ENCODE measurements around the gene RABAC1. TPM values are rescaled to one million over a fixed set of nuclear protein-coding genes. Genes with fewer than 3 reads are reported as not detected.

Gene RABAC1
- total RNA-seq, 1 donor = 117 TPM

DNA sequence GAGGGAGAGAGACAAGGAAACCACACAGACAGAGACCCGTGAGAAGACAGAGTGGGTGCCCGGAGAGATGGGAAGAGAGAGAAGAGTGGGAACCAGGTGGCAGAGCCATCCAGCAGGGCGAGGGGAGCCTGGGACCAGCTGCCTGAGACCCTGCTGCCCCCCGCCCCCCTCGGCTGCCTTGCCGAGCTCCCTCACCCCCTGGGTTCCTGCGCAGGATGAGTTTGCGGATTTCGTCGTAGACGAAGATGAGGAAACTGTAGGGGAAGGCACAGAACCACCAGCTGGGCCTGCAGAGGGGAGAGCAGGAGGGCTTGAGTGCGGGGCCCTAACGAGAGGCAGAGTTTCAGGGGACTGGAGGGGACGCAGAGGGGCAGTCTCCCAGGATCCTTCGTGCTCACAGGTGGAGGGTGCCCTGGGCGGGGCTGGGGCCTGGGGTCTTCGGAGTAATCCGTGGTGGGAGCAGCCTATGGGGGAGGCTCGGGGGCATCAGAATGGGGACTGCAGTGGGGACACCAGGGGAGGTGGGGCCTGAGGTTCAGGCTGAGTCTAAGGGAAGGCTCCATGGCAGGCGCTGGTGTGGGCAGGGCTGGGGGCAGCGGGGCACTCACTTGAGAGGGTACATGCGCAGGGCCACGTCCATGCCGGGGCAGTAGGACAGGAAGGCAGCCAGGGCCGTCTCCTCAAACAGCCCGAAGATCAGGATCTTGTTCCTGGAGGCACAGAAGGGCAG, 8.1 kb upstream of the RABAC1 start:
- Histone ChIP-seq H3K4me1 (ENCODE audit: insufficient read depth, low read length) (no peaks in the 10 kb centered on the region), H3K36me3 (ENCODE audit: insufficient read depth, low read length) (no peaks in the 10 kb centered on the region), H3K4me3 (ENCODE audit: insufficient read depth, low read length) (no peak overlapping the region), H3K9me3 (ENCODE audit: low read depth, low read length) (no peaks in the 10 kb centered on the region), H3K79me2 (ENCODE audit: insufficient read depth, low read length) (no peaks in the 10 kb centered on the region), H3K27ac (ENCODE audit: low read depth, low read length) (no peak overlapping the region), H3K4me2 (ENCODE audit: insufficient read depth, low read length) (no peak overlapping the region), H4K20me1 (ENCODE audit: insufficient read depth, low read length) (no peaks in the 10 kb centered on the region), H3K27me3 (ENCODE audit: insufficient read depth, low read length) (peaks cover 6% of the 10 kb centered on the region), H2AFZ (ENCODE audit: low read length) (no peak overlapping the region)
- DNase-seq (ENCODE audit: insufficient read length, low spot score, missing footprints) = peak; percentile 48
- TF ChIP-seq, protein P1, sequence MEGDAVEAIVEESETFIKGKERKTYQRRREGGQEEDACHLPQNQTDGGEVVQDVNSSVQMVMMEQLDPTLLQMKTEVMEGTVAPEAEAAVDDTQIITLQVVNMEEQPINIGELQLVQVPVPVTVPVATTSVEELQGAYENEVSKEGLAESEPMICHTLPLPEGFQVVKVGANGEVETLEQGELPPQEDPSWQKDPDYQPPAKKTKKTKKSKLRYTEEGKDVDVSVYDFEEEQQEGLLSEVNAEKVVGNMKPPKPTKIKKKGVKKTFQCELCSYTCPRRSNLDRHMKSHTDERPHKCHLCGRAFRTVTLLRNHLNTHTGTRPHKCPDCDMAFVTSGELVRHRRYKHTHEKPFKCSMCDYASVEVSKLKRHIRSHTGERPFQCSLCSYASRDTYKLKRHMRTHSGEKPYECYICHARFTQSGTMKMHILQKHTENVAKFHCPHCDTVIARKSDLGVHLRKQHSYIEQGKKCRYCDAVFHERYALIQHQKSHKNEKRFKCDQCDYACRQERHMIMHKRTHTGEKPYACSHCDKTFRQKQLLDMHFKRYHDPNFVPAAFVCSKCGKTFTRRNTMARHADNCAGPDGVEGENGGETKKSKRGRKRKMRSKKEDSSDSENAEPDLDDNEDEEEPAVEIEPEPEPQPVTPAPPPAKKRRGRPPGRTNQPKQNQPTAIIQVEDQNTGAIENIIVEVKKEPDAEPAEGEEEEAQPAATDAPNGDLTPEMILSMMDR (IDR thresholded peaks at IDR 0.05; ENCODE audit: extremely low read depth, low read depth, low read length) = no peak

DNA sequence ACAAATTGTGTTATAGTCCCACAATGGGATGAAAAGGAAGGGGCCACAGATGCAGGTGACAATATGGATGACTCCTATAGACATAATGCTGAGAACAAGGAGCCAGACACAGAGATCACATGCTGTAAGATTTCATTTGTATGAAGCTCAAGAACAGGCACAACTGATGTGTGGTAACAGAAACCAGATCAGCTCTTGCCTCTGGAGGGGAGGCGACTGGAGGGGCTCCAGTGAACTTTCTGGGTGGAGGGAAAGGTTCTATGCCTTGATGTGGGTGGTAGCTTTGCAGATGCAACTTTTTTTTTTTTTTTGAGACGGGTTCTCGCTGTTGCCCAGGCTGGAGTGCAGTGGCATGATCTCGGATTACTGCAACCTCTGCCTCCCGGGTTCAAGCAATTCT, 6.0 kb upstream of the RABAC1 start:
- no peak overlapping the region for H3K27ac ChIP-seq (ENCODE audit: low read depth, low read length)
- H3K79me2 ChIP-seq (ENCODE audit: insufficient read depth, low read length) = no peaks in the 10 kb centered on the region
- H3K9me3 ChIP-seq (ENCODE audit: low read depth, low read length) = no peaks in the 10 kb centered on the region
- TF ChIP-seq, protein P1 (IDR thresholded peaks at IDR 0.05; ENCODE audit: extremely low read depth, low read depth, low read length) = no peak
- no peak overlapping the region for H3K4me3 ChIP-seq (ENCODE audit: insufficient read depth, low read length)
- no peaks in the 10 kb centered on the region for H3K36me3 ChIP-seq (ENCODE audit: insufficient read depth, low read length)
- H4K20me1 ChIP-seq (ENCODE audit: insufficient read depth, low read length) = no peaks in the 10 kb centered on the region
- no peak for DNase-seq (ENCODE audit: insufficient read length, low spot score, missing footprints)
- H3K4me2 ChIP-seq (ENCODE audit: insufficient read depth, low read length) = no peak overlapping the region
- H2AFZ ChIP-seq (ENCODE audit: low read length) = no peak overlapping the region
- H3K4me1 ChIP-seq (ENCODE audit: insufficient read depth, low read length) = no peaks in the 10 kb centered on the region
- H3K27me3 ChIP-seq (ENCODE audit: insufficient read depth, low read length) = peaks cover 6% of the 10 kb centered on the region

DNA sequence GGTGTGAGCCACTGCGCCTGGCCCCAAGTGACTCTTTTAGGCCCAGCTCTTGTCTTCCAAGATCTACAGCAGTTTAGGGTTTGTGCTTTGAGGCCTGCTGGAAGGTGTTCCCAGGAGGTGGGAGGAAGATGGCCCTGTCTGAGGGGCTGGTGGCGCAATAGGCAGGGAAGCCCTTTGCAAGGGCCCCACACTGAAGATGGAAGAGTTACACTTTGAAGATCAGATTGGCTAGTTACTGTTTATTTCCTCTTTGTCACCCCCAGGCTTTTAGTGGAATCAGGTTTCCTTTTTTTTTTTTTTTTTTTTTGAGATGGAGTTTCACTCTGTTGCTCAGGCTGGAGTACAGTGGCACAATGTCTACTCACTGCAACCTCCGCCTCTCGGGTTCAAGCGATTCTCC, 1.9 kb upstream of the RABAC1 start:
- Histone ChIP-seq H3K27ac (ENCODE audit: low read depth, low read length) (no peak overlapping the region), H3K36me3 (ENCODE audit: insufficient read depth, low read length) (peaks cover 9% of the 10 kb centered on the region), H2AFZ (ENCODE audit: low read length) (no peak overlapping the region), H3K4me3 (ENCODE audit: insufficient read depth, low read length) (no peak overlapping the region), H3K27me3 (ENCODE audit: insufficient read depth, low read length) (no peaks in the 10 kb centered on the region), H3K4me1 (ENCODE audit: insufficient read depth, low read length) (peaks cover 9% of the 10 kb centered on the region), H3K4me2 (ENCODE audit: insufficient read depth, low read length) (no peak overlapping the region), H3K79me2 (ENCODE audit: insufficient read depth, low read length) (peaks cover 7% of the 10 kb centered on the region), H4K20me1 (ENCODE audit: insufficient read depth, low read length) (peaks cover 15% of the 10 kb centered on the region), H3K9me3 (ENCODE audit: low read depth, low read length) (no peaks in the 10 kb centered on the region)
- TF ChIP-seq, protein P1 (IDR thresholded peaks at IDR 0.05; ENCODE audit: extremely low read depth, low read depth, low read length) = no peak
- no peak for DNase-seq (ENCODE audit: insufficient read length, low spot score, missing footprints)

DNA sequence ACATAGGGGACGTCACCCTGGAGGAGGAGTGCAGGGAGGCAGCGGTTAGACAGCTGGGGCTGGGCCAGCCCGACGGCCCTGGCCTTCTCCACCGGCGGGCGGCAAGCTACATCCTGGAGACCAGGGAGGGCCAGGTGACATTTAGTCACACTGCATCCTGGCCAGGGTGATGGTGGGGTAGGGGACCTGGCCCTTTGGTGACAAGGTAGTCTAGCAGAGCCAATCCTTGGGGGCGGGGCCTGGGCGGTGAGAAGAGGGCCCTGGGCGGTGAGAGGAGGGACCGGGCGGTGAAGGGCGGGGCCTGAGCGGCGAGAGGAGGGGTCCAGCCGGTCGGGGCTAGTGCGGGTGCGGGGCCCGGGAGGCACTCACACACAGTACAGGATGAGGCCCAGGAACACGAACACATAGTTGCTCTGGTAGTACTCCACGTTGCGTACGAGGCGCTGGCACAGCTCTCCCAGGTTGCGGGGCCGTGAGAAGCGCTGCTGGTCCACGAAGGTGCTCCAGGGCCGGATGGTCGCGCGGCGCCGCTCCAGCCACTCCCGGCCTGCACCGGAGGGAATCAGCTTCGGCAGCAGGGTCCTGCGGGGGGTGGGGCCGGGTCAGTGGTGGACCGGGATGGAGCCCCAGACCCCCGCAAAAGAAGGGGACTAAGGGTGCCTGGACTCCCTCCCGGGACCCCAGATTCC, 610 bp downstream of the RABAC1 start:
- peak overlapping the region; percentile 84 for H2AFZ ChIP-seq (ENCODE audit: low read length)
- TF ChIP-seq, protein P1 (IDR thresholded peaks at IDR 0.05; ENCODE audit: extremely low read depth, low read depth, low read length) = no peak
- no peaks in the 10 kb centered on the region for H3K27me3 ChIP-seq (ENCODE audit: insufficient read depth, low read length)
- peak overlapping the region; percentile 89 for H3K4me2 ChIP-seq (ENCODE audit: insufficient read depth, low read length)
- H3K79me2 ChIP-seq (ENCODE audit: insufficient read depth, low read length) = peaks cover 7% of the 10 kb centered on the region
- H3K36me3 ChIP-seq (ENCODE audit: insufficient read depth, low read length) = peaks cover 14% of the 10 kb centered on the region
- peaks cover 9% of the 10 kb centered on the region for H3K4me1 ChIP-seq (ENCODE audit: insufficient read depth, low read length)
- H4K20me1 ChIP-seq (ENCODE audit: insufficient read depth, low read length) = peaks cover 15% of the 10 kb centered on the region
- H3K27ac ChIP-seq (ENCODE audit: low read depth, low read length) = peak overlapping the region; percentile 94
- H3K4me3 ChIP-seq (ENCODE audit: insufficient read depth, low read length) = peak overlapping the region; percentile 94
- DNase-seq (ENCODE audit: insufficient read length, low spot score, missing footprints) = peak; percentile 98
- no peaks in the 10 kb centered on the region for H3K9me3 ChIP-seq (ENCODE audit: low read depth, low read length)

Measured in osteoblast (primary cell).